WTC11 (cell line): Measurements from ENCODE around the gene ATRIP. TPM values are rescaled to one million over a fixed set of nuclear protein-coding genes. Genes with fewer than 3 reads are reported as not detected.
"Not testable (repeated sequence)": the region's sequence is repeated elsewhere in the genome, so short reads cannot be mapped to it uniquely, and the experiment has no call there.

Experiments used
- ATAC-seq: fragments of 200-7000 bp; cut with Tn5 transposase; 2 replicates; pipeline ENCODE4 v1.10.0; 2021; ENCODE audit warnings: mild to moderate bottlenecking, moderate library complexity
- CTCF ChIA-PET: fragments of 300-600 bp; sonication (Branson Sonifier 250); formaldehyde crosslinking; loops from one replicate; lab custom pipeline; 2021; ENCODE audit warnings: antibody characterized with exemption; lab: Charles Lee
- POLR2A ChIA-PET: fragments of 350-600 bp; sonication (Branson Sonifier 250); formaldehyde crosslinking; loops from one replicate; lab custom pipeline; 2021; ENCODE audit warnings: antibody characterized with exemption; lab: Charles Lee
- DNase-seq: peaks from one replicate; pipeline ENCODE4 v3.0.0; 2021; ENCODE audit warnings: low spot score
- H3K27ac Mint-ChIP-seq: 2 replicates; pipeline ENCODE4 v1.8.0; 2021; ENCODE audit warnings: mixed read lengths
- H3K27me3 Mint-ChIP-seq: 2 replicates; pipeline ENCODE4 v1.8.0; 2021; ENCODE audit warnings: low read depth, mild to moderate bottlenecking, moderate library complexity, mixed read lengths
- H3K36me3 Mint-ChIP-seq: 2 replicates; pipeline ENCODE4 v1.8.0; 2021; ENCODE audit warnings: mixed read lengths
- H3K4me1 Mint-ChIP-seq: 2 replicates; pipeline ENCODE4 v1.8.0; 2022; ENCODE audit warnings: mixed read lengths
- H3K4me3 Mint-ChIP-seq: 2 replicates; pipeline ENCODE4 v1.8.0; 2021; ENCODE audit warnings: mild to moderate bottlenecking, moderate library complexity, mixed read lengths
- H3K9me3 Mint-ChIP-seq: 2 replicates; pipeline ENCODE4 v1.8.0; 2021; ENCODE audit warnings: mixed read lengths
- CREB1 ChIP-seq: sonication (generic); formaldehyde crosslinking; IDR thresholded peaks from 2 replicates; pipeline ENCODE4 v1.8.0; 2023; ENCODE audit warnings: mild to moderate bottlenecking, missing genetic modification reagents
- CTCF ChIP-seq: fragments of 200-600 bp; IDR thresholded peaks from 2 replicates; pipeline ENCODE4 v1.8.0; 2022; ENCODE audit warnings: antibody characterized with exemption
- ERG ChIP-seq: fragments of 250-450 bp; sonication (Bioruptor Pico); IDR thresholded peaks from 2 replicates; pipeline ENCODE4 v1.8.0; 2021; ENCODE audit warnings: mild to moderate bottlenecking
- FOXJ3 ChIP-seq: sonication (generic); formaldehyde crosslinking; IDR thresholded peaks from 2 replicates; pipeline ENCODE4 v1.9.0; 2021; ENCODE audit warnings: missing genetic modification reagents, mild to moderate bottlenecking, borderline replicate concordance
- FOXP1 ChIP-seq: sonication (generic); formaldehyde crosslinking; IDR thresholded peaks from 2 replicates; pipeline ENCODE4 v1.8.0; 2022; ENCODE audit warnings: missing genetic modification reagents, mild to moderate bottlenecking, moderate library complexity, borderline replicate concordance
- JUN ChIP-seq: sonication (generic); formaldehyde crosslinking; IDR thresholded peaks from 2 replicates; pipeline ENCODE4 v1.8.0; 2023; ENCODE audit warnings: mild to moderate bottlenecking, missing genetic modification reagents
- MAX ChIP-seq: sonication (generic); formaldehyde crosslinking; IDR thresholded peaks from 2 replicates; pipeline ENCODE4 v1.8.0; 2022; ENCODE audit warnings: mild to moderate bottlenecking, missing genetic modification reagents
- MYBL2 ChIP-seq: sonication (generic); formaldehyde crosslinking; IDR thresholded peaks from 2 replicates; pipeline ENCODE4 v1.8.1; 2023; ENCODE audit warnings: mild to moderate bottlenecking, moderate library complexity, missing genetic modification reagents
- NR3C1 ChIP-seq: sonication (generic); formaldehyde crosslinking; conservative IDR thresholded peaks from 2 replicates; pipeline ENCODE4 v1.8.1; 2023; ENCODE audit warnings: low read depth, mild to moderate bottlenecking, missing genetic modification reagents
- PRRX2 ChIP-seq: fragments of 250-450 bp; sonication (Bioruptor Pico); IDR thresholded peaks from 2 replicates; pipeline ENCODE4 v1.8.0; 2021; ENCODE audit warnings: mild to moderate bottlenecking
- RORB ChIP-seq: fragments of 250-450 bp; sonication (Bioruptor Pico); IDR thresholded peaks from 2 replicates; pipeline ENCODE4 v1.9.0; 2021; ENCODE audit warnings: mild to moderate bottlenecking
- STAT6 ChIP-seq: sonication (generic); formaldehyde crosslinking; conservative IDR thresholded peaks from 2 replicates; pipeline ENCODE4 v1.8.1; 2023; ENCODE audit warnings: mild to moderate bottlenecking, low read depth, missing genetic modification reagents, moderate library complexity
- ZNF219 ChIP-seq: sonication (generic); formaldehyde crosslinking; IDR thresholded peaks from 2 replicates; pipeline ENCODE4 v1.8.0; 2023; ENCODE audit warnings: missing genetic modification reagents, mild to moderate bottlenecking, borderline replicate concordance
- ZNF512 ChIP-seq: sonication (generic); formaldehyde crosslinking; IDR thresholded peaks from 2 replicates; pipeline ENCODE4 v1.8.1; 2022; ENCODE audit warnings: missing genetic modification reagents, borderline replicate concordance
- ZNF532 ChIP-seq: fragments of 250-450 bp; sonication (Bioruptor Pico); IDR thresholded peaks from 2 replicates; pipeline ENCODE4 v1.9.0; 2021; ENCODE audit warnings: mild to moderate bottlenecking, borderline replicate concordance
- ZSCAN18 ChIP-seq: fragments of 250-450 bp; sonication (Bioruptor Pico); IDR thresholded peaks from 2 replicates; pipeline ENCODE4 v2.1.2; 2022; ENCODE audit warnings: mild to moderate bottlenecking, moderate library complexity
- total RNA-seq: library from RNA; stranded (reverse); gene quantifications from 3 replicates; pipeline ENCODE4 v1.2.3, GENCODE V29; 2021

ATRIP gene
- total RNA-seq, 1 experiment from 2014 or later = 18.2 TPM

- Mint-ChIP-seq H3K36me3 (peaks cover 38% of the 10 kb centered on the region), H3K4me1 (peaks cover 11% of the 10 kb centered on the region)
- H3K27ac Mint-ChIP-seq, DNase-seq, H3K27me3 Mint-ChIP-seq, H3K9me3 Mint-ChIP-seq, ATAC-seq, H3K4me3 Mint-ChIP-seq: not testable (repeated sequence)
- ChIA-PET CTCF (interaction anchor here (0.7 to 7.8 kb wide), 51 partner anchors 8 to 261 kb away, joined by 3 to 378 read pairs (median 5); partner anchors contain the start of genes ATRIP, CCDC51, CDC25A and CELSR3), POLR2A (interaction anchor here (1.0 to 1.5 kb wide), 5 partner anchors 29 to 207 kb away, joined by 3 to 8 read pairs (median 3); no protein-coding TSS in a partner anchor)
Observed at GRCh38 chr3:48401434-48401901, 45.1 kb upstream of the ATRIP start.

GRCh38 chr3:48402281-48402732 is 44.2 kb upstream of the ATRIP start:
- Mint-ChIP-seq H3K27me3 (no peaks in the 10 kb centered on the region; the same call in 1 of the 2 replicates), H3K4me3 (no peak overlapping the region), H3K4me1 (peaks cover 11% of the 10 kb centered on the region), H3K9me3 (0 out of 2 replicates have a peak, but pooled peaks cover 3% of the 10 kb centered on the region), H3K27ac (peak overlapping the region; percentile 36), H3K36me3 (peaks cover 45% of the 10 kb centered on the region)
- POLR2A ChIA-PET = no interaction called here
- CTCF ChIA-PET = interaction anchor here (1.7 to 7.8 kb wide), 4 partner anchors 10 to 44 kb away, joined by 15 to 378 read pairs (median 80); partner anchors contain the start of genes ATRIP and PLXNB1
- no peak for ATAC-seq
- no peak for DNase-seq
- no peak for TF ChIP-seq ZNF512 (CRISPR knock-in tag)
- no peak for TF ChIP-seq FOXP1 (CRISPR knock-in tag)
- TF ChIP-seq FOXJ3 (CRISPR knock-in tag) = no peak
- no peak for TF ChIP-seq CTCF
- TF ChIP-seq MYBL2 = no peak
- TF ChIP-seq ZNF219 = no peak
- TF ChIP-seq PRRX2 (CRISPR knock-in tag) = no peak
- no peak for TF ChIP-seq JUN (CRISPR knock-in tag)
- TF ChIP-seq ZSCAN18 (CRISPR knock-in tag) = no peak
- no peak for TF ChIP-seq MAX (CRISPR knock-in tag)
- TF ChIP-seq ERG (CRISPR knock-in tag) = no peak

- ChIA-PET CTCF (interaction anchor here (5.2 to 7.8 kb wide), 2 partner anchors 28 to 34 kb away, joined by 142 to 378 read pairs; partner anchors contain the start of gene PLXNB1), POLR2A (no interaction called here)
- no peak overlapping the region for H3K4me3 Mint-ChIP-seq
- 0 out of 2 replicates have a peak, but pooled peaks cover 3% of the 10 kb centered on the region for H3K9me3 Mint-ChIP-seq
- H3K36me3 Mint-ChIP-seq = peaks cover 51% of the 10 kb centered on the region
- no peak for DNase-seq
- H3K4me1 Mint-ChIP-seq = peaks cover 11% of the 10 kb centered on the region
- peak overlapping the region; percentile 19; the same call in 1 of the 2 replicates for H3K27ac Mint-ChIP-seq
- H3K27me3 Mint-ChIP-seq = no peaks in the 10 kb centered on the region; the same call in 1 of the 2 replicates
- ATAC-seq = no peak
- TF ChIP-seq STAT6 (CRISPR knock-in tag) = no peak
- no peak for TF ChIP-seq RORB (CRISPR knock-in tag)
- TF ChIP-seq CREB1 (CRISPR knock-in tag) = no peak
- no peak for TF ChIP-seq ZNF532 (CRISPR knock-in tag)
- TF ChIP-seq NR3C1 (CRISPR knock-in tag) = no peak
Observed at GRCh38 chr3:48402907-48403306, 43.6 kb upstream of the ATRIP start.
